Fibroblast of peridontal ligament (primary cell): Measurements from ENCODE around the gene CEP83.
"Not testable (repeated sequence)": the region's sequence is repeated elsewhere in the genome, so short reads cannot be mapped to it uniquely, and the experiment has no call there.

ENCODE experiments used
- DNase-seq: peaks from one replicate; pipeline ENCODE4 v3.0.0-alpha.2; 2010; ENCODE audit errors: extremely low read depth

Gene CEP83

DNA sequence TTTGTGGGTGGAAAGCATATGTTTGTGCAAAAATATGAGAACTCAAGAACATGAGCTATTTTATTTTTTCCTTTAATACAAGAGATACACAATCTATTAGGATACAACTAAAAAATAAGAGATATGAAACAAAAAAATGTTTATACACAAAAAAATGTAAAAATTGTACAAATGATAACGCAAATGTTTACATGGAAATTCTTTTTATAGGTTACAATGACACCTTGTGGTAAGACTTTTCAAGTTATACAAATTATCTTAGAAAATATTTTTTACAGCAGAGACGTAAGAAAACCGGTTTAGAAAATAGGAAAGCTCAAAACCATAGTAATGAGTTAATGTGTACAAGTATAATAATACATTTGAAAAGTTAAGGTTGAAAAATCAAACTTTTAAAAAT lies 25.5 kb downstream of the CEP83 start:
- DNase-seq = peak; percentile 61

DNA sequence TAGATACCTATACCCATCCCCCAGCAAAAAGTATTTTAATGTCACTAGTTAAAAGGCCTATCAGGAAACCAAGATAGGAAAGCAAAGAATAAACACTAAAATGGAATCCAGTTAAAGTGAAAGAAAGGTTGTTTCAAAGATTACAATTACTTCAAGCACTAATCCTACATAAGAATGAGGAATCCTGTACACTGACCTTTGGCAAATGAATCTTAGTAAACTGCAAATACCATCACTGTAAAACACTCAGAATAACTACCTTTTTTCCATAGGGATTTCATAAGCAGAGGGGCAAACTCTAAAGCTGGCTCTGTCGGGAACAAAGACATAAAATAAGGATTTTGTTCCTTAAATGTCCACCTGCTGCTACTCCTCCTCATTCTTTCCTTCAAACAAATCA lies 25.9 kb downstream of the CEP83 start:
- no peak for DNase-seq

DNA sequence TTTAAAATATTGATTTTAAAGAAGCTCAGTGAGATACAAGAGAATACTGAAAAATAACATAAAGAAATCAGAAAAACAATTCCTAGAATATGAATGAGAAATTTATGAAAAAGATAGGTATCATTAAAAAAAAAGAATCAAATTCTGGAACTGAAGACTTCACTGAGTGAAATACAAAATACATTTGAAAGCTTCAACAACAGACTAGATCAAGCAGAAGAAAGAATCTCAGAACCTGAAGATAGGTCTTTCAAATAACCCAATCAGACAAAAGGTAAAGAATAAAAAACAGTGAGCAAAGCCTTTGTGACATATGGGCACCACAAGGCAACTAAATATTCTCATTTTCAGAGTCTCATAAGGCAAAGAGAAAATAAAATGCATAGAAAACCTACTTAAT lies 29.4 kb downstream of the CEP83 start:
- no peak for DNase-seq

DNA sequence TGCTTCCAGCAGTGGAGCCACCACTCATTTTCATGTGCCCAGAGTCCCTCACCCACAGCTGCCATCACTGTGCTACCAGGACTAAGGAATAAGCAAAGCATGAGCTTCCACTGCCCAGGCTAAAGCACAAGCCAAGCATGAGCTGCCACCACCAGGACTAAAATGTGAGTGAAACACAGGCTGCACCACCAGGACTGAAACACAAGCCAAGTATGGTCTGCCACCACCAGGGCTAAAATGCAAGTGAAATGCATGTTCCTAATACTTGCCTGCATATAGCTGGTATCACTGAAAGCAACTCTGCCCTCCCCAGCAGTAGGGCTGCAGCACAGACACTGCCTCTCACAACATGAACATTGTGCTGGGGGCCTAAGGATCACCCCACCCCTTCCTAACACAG lies 30.0 kb downstream of the CEP83 start:
- DNase-seq = no peak

DNA sequence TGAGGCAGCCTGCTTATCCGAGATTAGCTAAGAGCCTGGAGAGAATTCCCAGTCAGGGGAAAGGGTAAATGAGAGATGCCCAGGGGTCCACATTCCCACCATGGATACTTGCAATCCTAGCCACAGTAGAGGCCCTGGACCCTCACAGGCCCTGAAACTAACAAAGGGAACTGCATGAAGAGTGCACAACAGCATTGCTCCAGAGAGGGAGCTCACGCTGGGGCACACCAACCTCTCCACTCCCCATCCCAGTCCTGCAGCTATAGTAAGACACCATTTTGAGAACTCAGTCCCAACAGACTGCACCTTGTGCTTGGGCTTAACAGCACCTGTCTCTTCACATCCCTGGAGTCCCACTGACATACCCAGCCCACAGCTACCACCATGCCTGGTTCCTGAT lies 30.5 kb downstream of the CEP83 start:
- DNase-seq = no peak

DNA sequence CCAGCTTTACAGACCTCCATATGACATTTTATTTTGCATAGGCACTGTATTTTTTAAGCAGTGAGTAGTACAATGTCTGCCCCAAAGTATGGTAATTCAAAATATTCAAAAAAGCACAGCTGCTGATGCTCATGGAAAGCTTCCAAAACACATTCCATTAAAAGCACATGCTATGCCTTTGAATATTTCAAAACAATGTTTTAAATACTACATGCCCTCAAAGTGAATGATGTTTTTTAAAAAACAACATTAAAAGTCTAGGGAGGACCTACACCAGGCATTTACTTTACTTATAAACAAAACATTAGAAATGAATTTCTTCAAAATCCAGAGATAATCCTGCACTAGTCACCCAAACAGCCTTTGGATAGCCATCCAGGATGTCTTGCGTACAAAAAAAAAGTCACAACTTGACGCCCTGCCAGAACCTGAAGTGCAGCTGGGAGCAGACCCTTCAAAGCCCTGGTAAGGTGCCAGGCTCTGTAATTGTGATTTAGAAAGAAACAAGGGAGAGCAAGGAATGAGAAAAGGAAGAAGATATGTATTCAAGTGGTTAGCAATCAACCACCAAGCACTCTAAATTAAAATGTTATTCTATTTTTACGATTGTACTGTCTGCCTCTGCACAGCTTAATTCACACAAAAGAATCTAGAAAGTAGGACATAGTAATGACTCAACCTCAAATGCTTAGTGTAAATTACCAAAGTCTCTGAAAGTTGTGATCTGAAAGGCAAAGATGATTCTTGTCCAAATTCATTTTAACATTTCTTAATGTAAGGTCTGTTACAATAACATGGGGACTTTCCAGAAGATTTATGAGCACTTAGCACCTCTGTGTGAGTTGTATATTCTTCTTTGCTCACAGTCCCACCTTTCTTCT lies 31.9 kb downstream of the CEP83 start:
- peak; percentile 91 for DNase-seq

DNA sequence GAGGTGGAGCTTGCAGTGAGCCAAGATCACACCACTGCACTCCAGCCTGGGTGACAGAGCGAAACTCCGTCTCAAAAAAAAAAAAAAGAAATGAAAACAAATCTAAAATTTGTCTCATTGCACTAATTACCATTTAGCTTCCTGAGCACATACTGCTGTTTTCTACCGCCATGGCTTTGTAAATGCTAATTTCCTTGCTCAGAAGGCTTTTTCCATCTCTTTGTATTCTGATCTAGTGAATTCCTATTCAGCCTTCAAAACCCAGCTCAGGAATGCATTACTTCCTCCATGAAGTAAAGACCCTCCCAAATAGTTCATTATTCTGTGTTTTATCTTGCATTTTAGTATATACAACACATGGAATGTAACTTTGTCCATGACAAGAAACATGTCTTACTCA lies 33.6 kb downstream of the CEP83 start:
- DNase-seq = no peak

DNA sequence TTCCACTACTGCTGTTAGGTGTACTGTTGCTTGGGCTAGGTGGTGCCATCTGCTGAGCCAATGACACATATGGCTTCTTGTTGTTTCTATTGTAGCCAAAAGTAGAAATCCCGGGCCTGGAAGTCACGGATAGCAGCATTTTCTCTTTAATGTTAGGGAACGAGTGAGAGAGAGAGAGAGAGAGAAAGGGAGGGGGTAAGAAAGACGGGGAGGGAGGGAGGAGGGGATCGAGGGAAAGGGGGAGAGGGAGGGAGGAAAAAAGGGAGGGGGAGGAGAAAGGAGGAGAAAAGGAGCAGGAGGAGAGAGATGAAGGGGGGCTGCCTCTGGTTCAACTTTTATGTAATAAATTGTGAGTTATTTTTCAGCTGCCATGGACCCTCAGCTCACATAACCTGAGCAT lies 34.8 kb downstream of the CEP83 start:
- not testable (repeated sequence) for DNase-seq

DNA sequence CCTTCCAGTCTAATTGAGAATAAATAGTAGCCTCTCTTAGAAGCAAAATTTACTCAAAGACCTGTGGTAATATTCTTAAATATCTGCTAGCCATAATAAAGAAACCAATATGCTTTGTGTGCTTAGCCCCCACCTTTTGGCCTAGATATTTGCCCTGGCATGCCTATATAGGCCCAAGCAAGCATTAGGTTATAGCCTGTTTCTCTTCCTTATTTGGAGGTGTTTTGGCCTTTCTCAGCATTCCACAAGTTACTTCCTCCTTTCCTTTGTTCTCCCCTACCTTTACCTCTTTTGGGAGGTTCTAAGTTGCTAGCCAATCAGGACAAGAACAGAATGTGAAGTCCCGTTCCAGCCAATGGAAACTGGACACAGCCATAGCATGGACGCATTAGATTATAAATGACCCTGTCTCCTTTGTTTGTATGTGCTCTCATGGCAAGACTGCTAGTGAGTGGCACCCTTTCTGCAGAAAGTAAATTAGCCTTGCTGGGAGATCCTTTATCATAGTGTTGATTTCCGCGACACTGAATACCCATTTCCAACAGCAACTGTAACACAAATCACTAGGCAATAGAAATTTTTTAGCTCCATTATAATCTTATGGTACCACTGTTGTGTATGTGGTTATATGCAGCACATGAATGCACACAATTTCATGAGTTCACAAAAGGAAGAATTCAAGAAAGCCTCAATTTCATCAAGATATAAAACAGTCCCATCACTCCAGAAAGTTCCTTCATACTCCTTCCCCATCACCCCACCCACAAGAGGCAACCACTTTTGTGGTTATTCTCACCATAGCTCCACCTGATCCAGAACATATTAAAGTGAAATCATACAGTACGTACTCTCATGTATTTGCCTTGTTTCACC lies 37.6 kb downstream of the CEP83 start:
- DNase-seq = no peak

DNA sequence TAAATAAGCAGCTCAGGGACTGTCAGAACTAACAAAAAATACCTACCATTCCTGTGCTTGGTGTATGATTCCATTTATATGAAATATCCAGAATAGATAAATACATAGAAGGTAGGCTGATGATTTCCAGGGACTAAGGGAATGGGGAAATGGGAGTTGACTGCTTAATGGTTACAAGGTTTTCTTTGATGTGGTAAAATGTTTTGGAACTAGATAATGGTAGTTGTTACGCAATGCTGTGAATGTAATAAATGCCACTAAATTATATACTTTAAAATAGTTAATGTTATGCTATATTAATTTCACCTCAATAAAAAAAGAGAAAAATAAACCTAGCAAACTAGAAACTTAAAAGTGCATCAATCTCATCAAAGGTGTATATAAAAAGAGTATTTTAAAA lies 41.1 kb downstream of the CEP83 start:
- no peak for DNase-seq

DNA sequence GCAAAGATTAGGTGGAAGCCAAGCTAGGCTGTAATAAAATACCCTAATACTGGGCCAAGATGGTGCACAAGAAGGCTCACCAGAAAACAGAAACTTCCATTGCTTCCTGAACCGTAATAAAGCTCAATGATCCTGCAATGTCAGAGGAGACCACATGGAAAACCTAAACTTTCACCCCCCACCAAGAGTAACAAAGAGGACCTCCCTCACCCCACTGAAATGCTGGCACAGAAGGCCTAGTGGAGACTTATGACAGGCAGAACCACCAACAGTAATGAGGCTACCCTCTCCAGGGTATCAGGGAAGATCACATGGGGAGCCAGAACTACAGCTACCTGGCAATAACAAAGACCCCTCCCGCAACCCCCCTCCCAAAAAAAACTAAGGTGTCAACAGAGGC lies 43.1 kb downstream of the CEP83 start:
- no peak for DNase-seq

DNA sequence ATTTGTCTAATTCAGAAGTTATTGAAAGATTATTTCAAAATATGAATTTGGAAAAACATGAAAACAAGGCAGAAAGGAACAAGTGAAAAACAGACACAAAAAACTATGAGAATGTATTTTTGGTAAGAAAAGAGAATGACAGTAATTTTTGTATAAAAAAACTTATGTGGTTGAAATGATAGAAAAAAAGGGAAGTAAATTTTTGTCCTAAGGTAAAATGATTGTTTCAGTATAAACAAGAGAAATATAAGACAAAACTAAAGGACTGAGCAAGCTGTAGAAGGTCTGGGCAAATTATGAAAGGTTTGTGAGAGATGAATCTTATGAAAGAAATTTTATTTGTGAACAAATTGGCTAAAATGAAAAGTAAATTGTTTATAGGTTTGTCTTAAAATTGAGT lies 44.6 kb downstream of the CEP83 start:
- no peak for DNase-seq

DNA sequence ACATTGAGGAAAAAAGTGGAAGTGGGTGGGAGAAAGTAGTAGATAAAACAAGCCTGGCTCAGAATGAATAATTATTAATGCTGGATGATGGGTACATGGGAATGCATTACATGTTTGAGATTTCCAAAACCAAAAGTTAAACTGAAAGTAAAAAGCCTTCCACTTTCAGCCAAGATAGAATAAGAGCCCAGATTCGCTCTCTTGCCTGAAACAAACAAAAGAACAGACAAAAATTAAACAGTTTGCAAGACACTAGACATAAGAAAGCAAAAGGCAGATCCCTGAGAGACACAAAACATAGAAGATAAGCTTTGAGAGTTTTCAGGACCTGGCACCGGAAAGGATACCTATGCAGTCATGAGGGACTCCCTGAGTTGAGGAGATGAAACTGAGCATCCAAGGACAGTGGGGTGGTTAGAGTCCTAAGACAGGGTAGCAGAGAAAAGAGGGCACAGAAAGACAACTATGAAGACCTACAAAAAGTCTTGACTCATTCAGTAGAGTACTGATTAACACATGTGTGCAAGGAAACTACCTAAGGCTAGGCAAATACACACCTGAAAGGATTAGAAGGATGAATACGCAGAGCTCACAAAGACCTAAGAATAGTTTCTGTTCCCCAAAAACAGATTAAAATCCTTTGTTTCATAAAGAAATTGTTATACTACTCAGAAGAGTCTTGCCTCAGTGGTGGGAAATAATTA lies 54.1 kb downstream of the CEP83 start:
- DNase-seq = peak; percentile 44

DNA sequence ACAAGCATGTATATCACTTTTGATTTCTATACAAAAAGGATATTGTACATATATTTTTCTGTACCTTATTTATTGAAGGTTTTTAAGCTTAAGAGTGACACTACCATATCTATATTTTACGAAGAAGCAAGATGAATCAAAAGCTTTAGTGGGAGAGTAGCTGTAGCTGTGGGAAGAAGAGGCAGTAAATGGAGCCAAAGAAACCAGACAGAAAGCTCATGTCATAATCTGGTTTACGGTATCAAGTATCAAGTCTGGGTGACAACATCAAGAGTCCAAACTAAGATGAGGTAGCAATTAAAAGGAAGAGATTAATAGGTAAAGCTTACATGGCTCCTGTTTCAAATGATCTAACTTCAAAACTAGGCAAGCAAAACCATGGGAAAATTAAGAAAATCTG lies 54.8 kb downstream of the CEP83 start:
- no peak for DNase-seq

DNA sequence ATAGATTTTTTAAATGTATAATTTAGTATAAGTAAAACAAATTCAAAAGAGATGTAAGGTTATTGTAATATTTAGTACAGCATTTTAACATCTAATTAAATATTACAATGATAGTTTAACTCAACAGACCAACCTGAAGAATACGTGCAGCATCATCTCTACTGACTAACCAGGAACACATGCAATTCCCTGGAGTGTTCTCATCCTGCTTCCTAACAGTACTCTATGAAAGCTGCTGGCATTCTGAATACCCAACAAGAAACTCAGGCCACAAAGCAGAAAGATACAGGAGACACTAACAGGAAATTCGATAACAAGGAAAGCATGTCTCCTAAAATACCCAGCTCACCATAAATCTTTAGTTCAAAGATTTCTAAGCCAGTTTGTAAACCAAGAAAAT lies 58.3 kb downstream of the CEP83 start:
- DNase-seq = no peak

DNA sequence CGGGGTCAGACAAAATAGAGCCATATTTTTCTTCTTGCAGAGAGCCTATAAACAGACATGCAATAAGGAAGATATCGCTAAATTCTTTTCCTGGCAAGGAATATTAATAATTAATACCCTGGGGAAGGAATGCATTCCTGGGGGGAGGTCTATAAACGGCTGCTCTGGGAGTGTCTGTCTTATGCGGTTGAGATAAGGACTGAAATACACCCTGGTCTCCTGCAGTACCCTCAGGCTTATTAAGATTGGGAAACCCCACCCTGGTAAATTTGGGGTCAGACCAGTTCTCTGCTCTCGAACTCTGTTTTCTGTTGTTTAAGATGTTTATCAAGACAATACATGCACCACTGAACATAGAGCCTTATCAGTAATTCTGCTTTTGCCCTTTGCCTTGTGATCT lies 61.0 kb downstream of the CEP83 start:
- DNase-seq = not testable (repeated sequence)

DNA sequence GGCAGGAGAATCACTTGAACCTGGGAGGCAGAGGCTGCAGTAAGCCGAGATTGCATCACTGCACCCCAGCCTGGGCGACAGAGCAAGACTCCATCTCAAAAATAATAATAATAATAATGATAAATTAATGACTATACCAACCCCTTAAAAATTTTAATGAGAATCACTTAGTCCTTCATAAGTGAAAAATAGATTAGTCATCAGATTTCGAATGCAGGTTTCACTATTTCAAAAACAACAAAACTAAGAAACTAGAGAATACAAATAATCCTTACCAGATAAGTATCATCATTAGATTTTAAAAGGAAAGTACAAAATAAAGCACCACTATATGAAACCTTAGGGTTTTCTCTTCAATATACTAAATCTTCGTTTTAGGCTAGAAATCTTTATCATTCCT lies 62.3 kb downstream of the CEP83 start:
- no peak for DNase-seq

DNA sequence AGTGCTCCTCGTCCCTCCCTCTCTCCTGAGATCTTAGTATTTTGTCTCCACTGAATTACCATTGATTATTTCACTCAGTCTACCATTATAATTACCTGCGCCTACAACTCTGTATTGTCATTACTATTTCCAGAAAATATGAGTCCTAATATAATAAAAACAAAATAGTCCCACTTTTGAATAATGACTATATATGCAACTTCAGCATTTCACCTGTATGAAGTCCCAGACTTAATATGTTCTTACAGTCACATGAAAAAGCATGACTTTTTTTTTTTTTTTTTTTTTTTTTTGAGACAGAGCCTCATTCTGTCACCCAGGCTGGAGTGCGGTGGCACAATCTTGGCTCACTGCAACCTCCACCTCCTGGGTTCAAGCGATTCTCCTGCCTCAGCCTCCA lies 63.7 kb downstream of the CEP83 start:
- not testable (repeated sequence) for DNase-seq

DNA sequence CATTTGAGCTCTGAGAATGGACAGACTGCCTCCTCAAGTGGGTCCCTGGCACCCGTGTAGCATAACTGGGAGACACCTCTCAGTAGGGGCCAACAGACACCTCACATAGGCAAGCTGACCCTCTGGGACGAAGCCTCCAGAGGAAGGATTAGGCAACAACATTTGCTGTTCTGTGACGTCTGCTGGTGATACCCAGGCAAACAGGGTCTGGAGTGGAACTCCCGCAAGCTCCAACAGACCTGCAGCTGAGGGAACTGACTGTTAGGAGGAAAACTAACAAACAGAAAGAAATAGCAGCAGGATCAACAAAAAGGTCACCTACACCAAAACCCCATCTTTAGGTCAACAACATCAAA lies 69.6 kb downstream of the CEP83 start:
- DNase-seq = no peak

DNA sequence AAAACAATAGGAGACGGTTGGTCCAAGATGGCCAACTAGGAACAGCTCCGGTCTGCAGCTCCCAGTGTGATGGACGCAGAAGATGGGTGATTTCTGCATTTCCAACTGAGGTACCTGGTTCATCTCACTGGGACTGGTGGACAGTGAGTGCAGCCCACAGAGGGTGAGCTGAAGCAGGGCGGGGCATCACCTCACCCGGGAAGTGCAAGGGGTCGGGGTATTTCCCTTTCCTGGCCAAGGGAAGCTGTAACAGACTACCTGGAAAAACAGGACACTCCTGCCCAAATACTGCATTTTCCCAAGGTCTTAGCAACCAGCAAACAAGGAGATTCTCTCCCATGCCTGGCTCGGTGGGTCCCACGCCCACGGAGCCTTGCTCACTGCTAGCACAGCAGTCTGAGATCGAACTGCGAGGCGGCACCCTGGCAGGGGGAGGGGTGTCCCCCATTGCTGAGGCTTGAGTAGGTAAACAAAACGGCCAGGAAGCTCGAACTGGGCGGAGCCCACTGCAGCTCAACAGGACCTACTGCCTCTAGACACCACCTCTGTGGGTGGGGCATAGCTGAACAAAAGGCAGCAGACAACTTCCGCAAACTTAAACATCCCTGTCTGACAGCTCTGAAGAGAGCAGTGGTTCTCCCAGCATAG lies 70.1 kb downstream of the CEP83 start:
- DNase-seq = not testable (repeated sequence)

DNA sequence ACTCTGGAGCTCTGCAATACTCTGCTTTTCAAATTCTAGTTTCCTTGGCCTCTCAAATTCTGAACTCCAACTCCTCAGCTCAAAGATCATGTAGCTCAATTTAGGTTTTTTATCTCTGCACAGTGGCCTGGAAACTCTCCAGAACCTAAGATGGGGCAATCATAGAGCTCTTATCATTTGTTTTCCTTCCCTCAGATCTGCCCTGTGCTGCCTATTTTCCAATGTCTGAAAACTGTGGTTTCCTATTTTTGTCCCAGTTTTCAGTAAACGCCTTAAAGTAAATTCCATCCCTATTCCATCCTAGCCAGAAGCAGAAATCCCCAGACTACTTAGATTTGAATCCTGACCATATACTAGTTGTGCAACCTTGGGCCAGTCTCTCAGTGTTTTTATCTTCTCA lies 73.2 kb downstream of the CEP83 start:
- DNase-seq = peak; percentile 59

DNA sequence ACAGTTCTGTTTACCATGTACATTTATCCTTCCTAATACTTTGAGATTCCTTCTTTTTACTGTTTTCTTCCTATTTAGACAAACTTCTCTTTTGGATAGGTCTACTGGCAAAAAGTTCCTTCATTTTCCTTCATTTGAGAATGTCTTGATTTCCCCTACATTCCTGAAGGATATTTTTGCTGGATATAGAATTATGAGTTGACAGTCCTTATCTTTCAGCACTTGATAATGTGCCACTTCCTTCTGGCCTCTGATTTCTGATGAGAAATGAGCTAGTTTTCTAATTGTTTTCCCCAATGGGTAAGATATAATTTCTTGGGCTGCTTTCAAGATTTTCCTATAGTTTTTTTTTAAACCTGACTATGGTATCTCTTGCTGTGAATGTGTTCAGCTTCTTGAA lies 75.6 kb downstream of the CEP83 start:
- DNase-seq = no peak
